GM12864 (cell line): ENCODE measurements around the gene FGF5.

Source experiments
- DNase-seq: peaks from one replicate; pipeline ENCODE4 v3.0.0-alpha.2; 2011; ENCODE audit warnings: low read depth
- H3K4me3 ChIP-seq: 2 replicates; pipeline ENCODE4 v1.5.1; 2011; ENCODE audit warnings: mild to moderate bottlenecking, low read depth, low read length, control low read depth
- CTCF ChIP-seq: IDR thresholded peaks from 2 replicates; pipeline ENCODE4 v1.5.1; 2011; ENCODE audit warnings: low read depth, mild to moderate bottlenecking, moderate library complexity, low read length, control low read depth, inconsistent platforms; ENCODE audit errors: missing control alignments

FGF5 gene

GRCh38 chr4:80228460-80228859 lies 38.0 kb upstream of the FGF5 start:
- H3K4me3 ChIP-seq = no peak overlapping the region
- TF ChIP-seq CTCF = no peak
- no peak for DNase-seq

- H3K4me3 ChIP-seq = no peak overlapping the region
- DNase-seq = no peak
- TF ChIP-seq CTCF = no peak
Measured at GRCh38 chr4:80229128-80229527, 37.3 kb upstream of the FGF5 start.

- H3K4me3 ChIP-seq = no peak overlapping the region
- TF ChIP-seq CTCF = no peak
- peak; percentile 24 for DNase-seq
Measured at GRCh38 chr4:80229590-80229989, 36.9 kb upstream of the FGF5 start.

GRCh38 chr4:80231180-80231579 lies 35.3 kb upstream of the FGF5 start:
- no peak overlapping the region for H3K4me3 ChIP-seq
- DNase-seq = no peak
- no peak for TF ChIP-seq CTCF

GRCh38 chr4:80232707-80233370 lies 33.6 kb upstream of the FGF5 start:
- DNase-seq = no peak
- H3K4me3 ChIP-seq = no peak overlapping the region
- TF ChIP-seq CTCF = no peak

GRCh38 chr4:80233390-80233789 lies 33.1 kb upstream of the FGF5 start:
- no peak for TF ChIP-seq CTCF
- no peak for DNase-seq
- no peak overlapping the region for H3K4me3 ChIP-seq

- no peak overlapping the region for H3K4me3 ChIP-seq
- no peak for DNase-seq
Measured at GRCh38 chr4:80235451-80235850, 31.0 kb upstream of the FGF5 start.

More at GRCh38 chr4:80235451-80235850, 31.0 kb upstream of the FGF5 start:
- TF ChIP-seq CTCF = no peak
